Neural progenitor cell (in vitro differentiated cells): Measurements from ENCODE around the gene PKP3.
A peak's percentile ranks its signal among the peaks of the same experiment; 100 is the strongest.

Experiments
- CTCF ChIP-seq: fragments of 200-600 bp; sonication (generic); IDR thresholded peaks from 2 replicates; pipeline ENCODE4 v1.5.1; 2017; ENCODE audit warnings: antibody characterized with exemption, mild to moderate bottlenecking
- EZH2 ChIP-seq: fragments of 200-600 bp; sonication (generic); IDR thresholded peaks from 2 replicates; pipeline ENCODE4 v1.6.1; 2017; ENCODE audit warnings: antibody characterized with exemption, mild to moderate bottlenecking, moderate library complexity
- EZH2phosphoT487 ChIP-seq: fragments of 200-600 bp; sonication (generic); IDR thresholded peaks from 2 replicates; pipeline ENCODE4 v1.6.1; 2017; ENCODE audit warnings: antibody characterized with exemption

GRCh38 chr11:416757-417621 lies 23.0 kb downstream of the PKP3 start:
- TF ChIP-seq CTCF = no peak
- peak; percentile 88 for TF ChIP-seq EZH2phosphoT487
- TF ChIP-seq EZH2 = peak; percentile 83
